PC-3 (cell line): Measurements from ENCODE around the gene ATOH8.

Source experiments
- EZH2 ChIP-seq: fragments of 300-600 bp; sonication (generic); IDR thresholded peaks from one replicate; pipeline ENCODE4 v1.6.1; 2017; ENCODE audit warnings: antibody characterized with exemption, mild to moderate bottlenecking, low read length; ENCODE audit not compliant: unreplicated experiment
- EZH2phosphoT487 ChIP-seq: fragments of 300-600 bp; sonication (generic); IDR thresholded peaks from 2 replicates; pipeline ENCODE4 v1.6.1; 2018; ENCODE audit warnings: mild to moderate bottlenecking, antibody characterized with exemption, low read length, borderline replicate concordance
- TF ChIP-seq, protein P1 (sequence below): fragments of 300-600 bp; sonication (generic); conservative IDR thresholded peaks from 2 replicates; pipeline ENCODE4 v1.5.1; 2017; ENCODE audit warnings: antibody characterized with exemption, low read depth, mild to moderate bottlenecking, low read length

DNA sequence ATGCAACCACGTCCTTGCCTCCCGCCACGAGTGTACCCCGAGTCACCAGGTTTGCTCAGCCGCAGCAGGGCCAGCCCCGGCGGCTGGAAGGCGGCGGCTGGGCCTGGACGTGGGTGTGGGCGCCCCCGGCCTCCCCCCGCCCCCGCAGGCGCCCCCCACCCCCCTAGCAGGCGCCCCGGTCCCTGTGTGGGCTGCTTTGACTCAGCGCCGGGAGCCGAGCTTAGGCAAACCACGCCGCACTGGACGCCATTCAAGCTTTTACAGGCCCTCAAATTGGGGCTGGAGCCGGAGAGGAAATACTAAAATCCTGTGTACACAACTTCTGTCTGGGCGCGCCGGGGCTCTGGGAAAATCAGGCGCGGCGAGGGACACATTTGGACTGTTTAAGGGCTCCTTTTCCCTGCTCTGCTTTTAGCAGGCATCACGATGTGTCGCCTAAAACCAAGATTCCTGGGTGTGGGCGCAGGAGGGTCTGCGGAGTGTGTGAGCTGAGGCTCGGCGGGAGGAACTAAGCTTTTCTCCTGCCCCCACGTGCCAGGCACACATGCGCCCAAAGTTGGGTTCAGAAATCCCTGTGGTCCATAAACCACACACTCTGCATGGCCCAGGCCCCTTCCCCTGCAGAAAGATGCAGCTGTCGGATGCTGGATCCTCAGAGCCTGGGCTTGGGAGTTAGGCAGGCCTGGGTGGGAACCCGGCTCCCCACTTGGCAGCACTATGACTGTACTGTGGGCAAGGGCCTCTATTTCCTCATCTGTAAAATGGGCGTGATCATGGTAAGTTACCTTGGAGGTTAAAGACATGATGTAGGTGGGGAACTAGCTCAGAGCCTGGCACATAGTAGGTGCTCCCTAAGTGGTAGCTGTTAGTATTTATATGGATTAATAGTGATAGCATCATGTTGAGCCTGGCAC is 57.6 kb downstream of the ATOH8 start:
- TF ChIP-seq EZH2, result no peak
- TF ChIP-seq, protein P1, sequence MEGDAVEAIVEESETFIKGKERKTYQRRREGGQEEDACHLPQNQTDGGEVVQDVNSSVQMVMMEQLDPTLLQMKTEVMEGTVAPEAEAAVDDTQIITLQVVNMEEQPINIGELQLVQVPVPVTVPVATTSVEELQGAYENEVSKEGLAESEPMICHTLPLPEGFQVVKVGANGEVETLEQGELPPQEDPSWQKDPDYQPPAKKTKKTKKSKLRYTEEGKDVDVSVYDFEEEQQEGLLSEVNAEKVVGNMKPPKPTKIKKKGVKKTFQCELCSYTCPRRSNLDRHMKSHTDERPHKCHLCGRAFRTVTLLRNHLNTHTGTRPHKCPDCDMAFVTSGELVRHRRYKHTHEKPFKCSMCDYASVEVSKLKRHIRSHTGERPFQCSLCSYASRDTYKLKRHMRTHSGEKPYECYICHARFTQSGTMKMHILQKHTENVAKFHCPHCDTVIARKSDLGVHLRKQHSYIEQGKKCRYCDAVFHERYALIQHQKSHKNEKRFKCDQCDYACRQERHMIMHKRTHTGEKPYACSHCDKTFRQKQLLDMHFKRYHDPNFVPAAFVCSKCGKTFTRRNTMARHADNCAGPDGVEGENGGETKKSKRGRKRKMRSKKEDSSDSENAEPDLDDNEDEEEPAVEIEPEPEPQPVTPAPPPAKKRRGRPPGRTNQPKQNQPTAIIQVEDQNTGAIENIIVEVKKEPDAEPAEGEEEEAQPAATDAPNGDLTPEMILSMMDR, result no peak
- TF ChIP-seq EZH2phosphoT487, result no peak
